ENCODE measurements around the gene KCNJ15. TPM values are rescaled to one million over a fixed set of nuclear protein-coding genes. Genes with fewer than 3 reads are reported as not detected.

Gene KCNJ15
- total RNA-seq, 1 donor from 2014 or later, result 0.51 TPM

- DNase-seq (ENCODE audit: low read depth in 2 of 2), result peak in 1 of 2 donors; percentile 24
These were observed 40.4 kb downstream of the KCNJ15 start for GRCh38 chr21:38297194-38297631.

DNA sequence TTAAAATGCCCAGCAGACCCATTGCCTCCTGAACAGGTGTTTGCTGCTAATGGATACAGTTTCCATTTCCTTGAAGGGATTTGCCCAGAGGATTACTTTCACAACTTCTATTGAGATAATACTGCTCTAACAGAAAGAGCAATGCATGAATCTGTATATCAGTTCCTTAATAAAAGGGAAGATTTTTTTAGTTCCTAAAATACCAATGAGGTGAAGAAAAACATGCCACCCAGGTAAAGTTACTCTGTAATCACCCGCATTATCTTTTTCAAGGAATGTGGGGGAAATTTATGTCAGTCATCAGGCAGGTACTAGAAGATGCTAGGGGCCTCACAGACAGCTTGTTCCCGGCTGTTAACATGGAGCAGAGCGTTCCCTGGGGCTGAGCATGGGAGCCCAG lies 41.1 kb downstream of the KCNJ15 start:
- DNase-seq (ENCODE audit: low read depth in 2 of 2), result no peak

- no peak for DNase-seq (ENCODE audit: low read depth in 2 of 2)
These were observed 42.0 kb downstream of the KCNJ15 start for GRCh38 chr21:38298832-38299231.

DNA sequence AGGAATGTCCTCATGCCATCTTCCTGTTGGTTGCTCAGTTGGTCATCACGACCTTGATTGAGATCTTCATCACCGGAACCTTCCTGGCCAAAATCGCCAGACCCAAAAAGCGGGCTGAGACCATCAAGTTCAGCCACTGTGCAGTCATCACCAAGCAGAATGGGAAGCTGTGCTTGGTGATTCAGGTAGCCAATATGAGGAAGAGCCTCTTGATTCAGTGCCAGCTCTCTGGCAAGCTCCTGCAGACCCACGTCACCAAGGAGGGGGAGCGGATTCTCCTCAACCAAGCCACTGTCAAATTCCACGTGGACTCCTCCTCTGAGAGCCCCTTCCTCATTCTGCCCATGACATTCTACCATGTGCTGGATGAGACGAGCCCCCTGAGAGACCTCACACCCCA lies 42.9 kb downstream of the KCNJ15 start:
- no peak for DNase-seq (ENCODE audit: low read depth in 2 of 2)

GRCh38 chr21:38300141-38300578 lies 43.4 kb downstream of the KCNJ15 start:
- DNase-seq (ENCODE audit: low read depth in 2 of 2), result peak in 1 of 2 donors; percentile 22

DNA sequence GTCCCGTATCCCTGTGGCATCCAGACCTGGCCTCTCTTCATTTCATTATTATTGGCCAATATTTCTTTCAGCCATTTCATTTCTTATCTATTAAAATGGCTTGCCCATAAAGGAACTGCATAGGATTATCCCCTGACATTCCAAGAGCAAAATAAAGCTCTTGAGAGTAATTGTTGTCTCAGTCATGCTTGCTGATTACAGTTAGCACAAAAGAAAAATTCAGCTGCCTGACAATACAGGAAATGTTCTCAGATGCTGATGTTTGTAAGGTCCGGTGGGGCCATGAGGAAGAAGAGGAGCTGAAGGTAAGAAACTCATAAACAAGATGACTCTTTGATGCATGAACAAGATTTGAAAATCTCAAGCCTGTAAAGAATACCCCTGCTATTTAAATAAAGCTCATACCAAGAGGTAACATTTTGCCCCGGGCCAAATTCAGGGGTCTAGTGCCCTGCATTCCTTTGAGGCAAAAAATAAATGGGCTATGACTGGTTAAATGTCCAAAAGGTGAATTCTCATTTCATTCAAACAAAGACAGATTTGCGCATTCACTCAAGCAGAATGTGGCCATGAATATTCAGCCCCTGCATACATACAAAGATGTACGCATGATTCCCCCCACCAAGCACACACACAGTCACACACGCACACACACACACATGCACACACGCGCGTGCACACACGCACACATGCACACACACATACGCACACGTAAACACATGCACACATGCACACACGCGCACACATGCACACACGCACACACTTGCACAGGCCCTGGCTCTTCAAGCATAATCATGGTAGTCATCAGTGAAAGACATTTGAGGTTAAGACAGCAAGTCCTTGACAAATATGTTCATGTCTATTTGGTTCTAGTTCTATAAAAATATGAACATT lies 44.8 kb downstream of the KCNJ15 start:
- peak in 1 of 2 donors; percentile 52 for DNase-seq (ENCODE audit: low read depth in 2 of 2)

DNA sequence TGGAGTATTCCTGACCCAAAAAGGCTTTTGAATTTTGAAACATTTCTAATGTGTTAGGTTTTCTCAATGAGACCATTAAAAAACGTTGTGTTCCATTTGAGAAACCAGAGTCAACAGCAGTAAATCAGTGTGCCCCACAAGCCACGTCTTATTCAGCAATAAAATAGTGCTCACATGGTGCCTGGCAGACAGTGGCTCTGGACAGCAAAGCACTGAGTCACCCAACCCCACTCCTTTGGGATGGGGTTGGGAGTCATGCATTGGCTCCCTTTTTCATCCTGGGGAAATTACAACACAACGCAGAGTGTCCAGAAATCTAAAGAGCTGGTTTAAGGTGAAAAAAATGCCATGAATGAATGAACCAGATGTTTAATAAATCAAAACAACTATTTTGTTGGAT lies 46.5 kb downstream of the KCNJ15 start:
- peak in 1 of 2 donors; percentile 75 for DNase-seq (ENCODE audit: low read depth in 2 of 2)

GRCh38 chr21:38306433-38307141 lies 49.8 kb downstream of the KCNJ15 start:
- peak; percentile 43 to 91 for DNase-seq (ENCODE audit: low read depth in 2 of 2)

- no peak for DNase-seq (ENCODE audit: low read depth in 2 of 2)
These were observed 51.2 kb downstream of the KCNJ15 start for GRCh38 chr21:38307771-38308531.

- no peak for DNase-seq (ENCODE audit: low read depth in 2 of 2)
These were observed 51.8 kb downstream of the KCNJ15 start for GRCh38 chr21:38308532-38309119.

DNA sequence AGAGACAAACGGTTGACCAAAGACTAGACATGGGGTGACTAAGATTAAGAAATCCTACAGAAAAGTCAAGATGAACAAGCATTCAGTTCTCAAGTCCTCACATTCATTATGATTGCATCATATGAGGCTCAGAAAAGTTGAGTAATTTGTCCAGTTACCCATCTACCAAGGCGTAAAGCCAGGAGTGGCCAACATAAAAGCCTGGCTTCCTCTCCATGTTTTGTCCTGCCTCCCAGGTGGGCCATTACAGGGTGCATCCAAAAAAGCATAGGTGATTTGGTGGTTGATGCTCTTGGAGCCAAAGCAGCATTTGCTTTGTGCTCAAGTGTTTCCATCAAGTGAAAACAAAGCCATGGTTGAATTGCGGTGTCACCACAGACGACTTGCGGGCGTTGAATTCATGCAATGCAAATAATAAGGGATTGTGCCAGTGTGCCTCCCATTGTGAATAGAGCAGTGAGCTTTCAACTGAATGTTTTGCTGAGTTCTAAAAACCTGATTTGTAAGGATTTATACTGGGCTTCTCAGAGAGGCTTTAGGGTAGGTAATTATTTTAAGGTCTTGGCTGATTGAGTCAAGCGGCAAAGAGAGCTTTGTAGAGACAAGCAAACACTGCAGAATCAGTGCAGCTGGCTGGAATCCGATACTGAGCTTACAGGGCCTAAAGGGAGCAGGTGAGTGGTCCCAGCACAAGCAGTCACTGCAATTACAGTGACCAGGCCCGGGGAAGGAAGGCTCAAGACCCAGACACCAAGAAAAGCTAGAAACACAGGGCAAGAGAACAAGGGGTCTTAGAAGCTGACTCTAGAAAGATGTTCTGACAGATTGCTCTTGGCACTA lies 54.1 kb downstream of the KCNJ15 start:
- DNase-seq (ENCODE audit: low read depth in 2 of 2), result no peak

DNA sequence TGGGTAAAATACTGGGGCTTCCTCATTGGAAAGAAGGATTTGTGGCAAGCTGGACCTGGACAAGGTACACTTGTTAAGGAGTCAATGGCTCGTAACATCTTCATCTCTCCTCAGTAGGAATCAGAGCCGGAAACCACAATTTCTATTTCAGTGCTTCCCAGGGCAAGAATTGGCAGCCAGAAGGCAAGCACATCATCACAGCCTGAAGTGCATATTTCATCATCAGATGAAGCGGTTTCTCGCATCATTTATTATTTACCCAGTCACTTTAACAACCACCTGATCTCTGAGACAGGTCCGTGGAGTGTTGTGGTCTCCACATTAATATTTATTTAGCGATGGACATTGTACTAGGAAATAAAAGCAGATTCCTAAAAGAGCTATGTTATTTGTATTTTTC lies 55.0 kb downstream of the KCNJ15 start:
- no peak for DNase-seq (ENCODE audit: low read depth in 2 of 2)

DNA sequence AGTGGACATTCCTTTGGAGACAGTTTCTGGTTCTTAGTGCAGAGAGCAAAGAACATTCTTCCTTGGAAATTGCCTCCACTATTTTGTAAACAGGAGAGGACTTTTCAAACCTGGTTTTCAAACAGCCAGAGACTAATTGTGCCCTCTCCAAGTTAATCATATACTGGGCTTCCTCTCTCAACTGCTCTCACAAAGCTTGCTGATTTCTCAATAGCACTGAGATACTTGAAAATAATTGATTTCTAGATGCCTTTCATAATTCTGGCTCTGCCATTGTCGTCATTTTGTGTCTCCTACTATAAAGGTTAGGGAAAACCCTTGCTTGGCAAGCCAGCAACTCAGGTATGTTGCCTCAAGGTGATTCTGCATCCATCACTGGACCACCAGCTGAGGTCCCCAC lies 56.0 kb downstream of the KCNJ15 start:
- no peak for DNase-seq (ENCODE audit: low read depth in 2 of 2)

- no peak for DNase-seq (ENCODE audit: low read depth in 2 of 2)
These were observed 57.8 kb downstream of the KCNJ15 start for GRCh38 chr21:38314558-38314957.

DNA sequence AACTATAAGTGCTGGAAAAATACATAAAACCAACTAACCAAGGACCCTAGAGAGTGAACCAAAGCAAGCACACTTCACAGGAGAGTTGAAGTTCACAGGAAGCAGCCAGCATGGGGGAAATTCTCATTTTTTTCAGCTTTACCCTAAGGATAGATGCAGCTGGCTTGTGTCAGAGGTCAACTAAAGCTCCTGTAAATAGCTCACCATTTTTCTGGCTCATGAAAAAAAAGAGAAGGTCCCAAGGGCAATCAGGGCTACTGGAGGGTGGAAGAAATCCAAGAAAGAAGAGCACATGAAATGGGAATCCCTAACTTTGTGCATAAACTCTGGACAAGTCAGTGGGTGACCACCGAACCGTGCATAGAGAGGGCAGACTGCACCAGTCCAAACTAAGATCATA lies 58.3 kb downstream of the KCNJ15 start:
- DNase-seq (ENCODE audit: low read depth in 2 of 2), result no peak

DNA sequence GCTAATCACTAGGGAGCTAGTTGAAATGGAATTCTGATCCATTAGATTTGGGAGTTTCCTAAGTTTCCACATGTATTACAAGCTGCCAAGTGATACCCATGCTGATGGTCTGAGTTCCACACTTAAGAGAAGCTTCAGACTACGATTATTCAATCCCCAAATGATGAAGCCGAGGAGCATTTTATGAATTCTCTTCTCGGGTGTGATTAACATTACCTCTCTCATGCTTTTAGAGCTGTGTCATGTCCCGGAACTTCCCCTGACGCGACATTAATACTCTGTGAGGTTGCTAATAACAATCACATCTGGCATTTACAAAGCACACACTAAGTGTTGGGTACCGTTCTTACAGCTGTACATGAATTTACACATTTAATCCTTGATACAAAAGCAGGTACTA lies 63.0 kb downstream of the KCNJ15 start:
- DNase-seq (ENCODE audit: low read depth in 2 of 2), result no peak

DNA sequence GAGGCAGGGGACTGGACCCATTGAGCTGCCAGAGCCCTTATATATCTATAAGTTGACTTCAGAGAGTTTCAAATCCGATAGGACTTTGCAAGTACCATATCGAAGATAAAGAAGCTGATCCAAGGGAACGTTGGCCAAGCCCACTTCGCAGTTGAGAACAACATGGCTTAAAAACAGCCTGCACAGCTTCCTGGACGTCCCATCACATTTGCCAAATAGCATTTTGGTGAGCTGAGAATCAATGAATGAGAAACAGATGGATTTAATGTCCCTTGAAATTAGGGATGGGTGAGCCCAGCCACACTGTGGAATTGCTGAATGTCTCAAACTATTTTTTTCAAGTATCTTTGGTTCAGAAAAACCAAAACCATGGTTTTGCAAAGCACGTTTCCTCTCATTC lies 64.8 kb downstream of the KCNJ15 start:
- DNase-seq (ENCODE audit: low read depth in 2 of 2), result no peak

- DNase-seq (ENCODE audit: low read depth in 2 of 2), result no peak
These were observed 65.6 kb downstream of the KCNJ15 start for GRCh38 chr21:38322311-38322950.

- DNase-seq (ENCODE audit: low read depth in 2 of 2), result peak in 1 of 2 donors; percentile 49
These were observed 67.1 kb downstream of the KCNJ15 start for GRCh38 chr21:38323721-38324531.
